Measurements from ENCODE around the gene NTMT2.

DNA sequence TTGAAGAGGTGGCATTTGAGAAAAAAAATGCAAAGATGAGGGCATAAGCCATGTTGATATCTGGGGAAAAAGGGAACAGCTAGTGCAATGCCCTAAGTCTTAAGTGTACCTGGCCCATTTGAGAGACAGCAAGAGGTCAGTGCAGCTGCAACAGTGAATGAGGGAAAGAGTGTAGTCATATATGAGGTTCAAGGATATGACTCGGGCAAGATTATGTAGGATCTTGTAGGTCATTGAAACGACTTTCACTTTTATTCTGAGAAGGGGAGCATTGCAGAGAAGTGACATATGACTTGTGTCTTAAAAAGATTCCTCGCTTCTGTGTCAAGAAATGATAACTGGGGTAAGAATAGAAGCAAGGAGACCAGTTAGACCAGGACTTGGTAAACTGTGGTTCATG lies 31.0 kb downstream of the NTMT2 start:
- TF ChIP-seq, protein P1, sequence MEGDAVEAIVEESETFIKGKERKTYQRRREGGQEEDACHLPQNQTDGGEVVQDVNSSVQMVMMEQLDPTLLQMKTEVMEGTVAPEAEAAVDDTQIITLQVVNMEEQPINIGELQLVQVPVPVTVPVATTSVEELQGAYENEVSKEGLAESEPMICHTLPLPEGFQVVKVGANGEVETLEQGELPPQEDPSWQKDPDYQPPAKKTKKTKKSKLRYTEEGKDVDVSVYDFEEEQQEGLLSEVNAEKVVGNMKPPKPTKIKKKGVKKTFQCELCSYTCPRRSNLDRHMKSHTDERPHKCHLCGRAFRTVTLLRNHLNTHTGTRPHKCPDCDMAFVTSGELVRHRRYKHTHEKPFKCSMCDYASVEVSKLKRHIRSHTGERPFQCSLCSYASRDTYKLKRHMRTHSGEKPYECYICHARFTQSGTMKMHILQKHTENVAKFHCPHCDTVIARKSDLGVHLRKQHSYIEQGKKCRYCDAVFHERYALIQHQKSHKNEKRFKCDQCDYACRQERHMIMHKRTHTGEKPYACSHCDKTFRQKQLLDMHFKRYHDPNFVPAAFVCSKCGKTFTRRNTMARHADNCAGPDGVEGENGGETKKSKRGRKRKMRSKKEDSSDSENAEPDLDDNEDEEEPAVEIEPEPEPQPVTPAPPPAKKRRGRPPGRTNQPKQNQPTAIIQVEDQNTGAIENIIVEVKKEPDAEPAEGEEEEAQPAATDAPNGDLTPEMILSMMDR (IDR thresholded peaks at IDR 0.05) = no peak
- TF ChIP-seq POLR2A (IDR thresholded peaks at IDR 0.05) = no peak
